NCI-H146 treated with DMSO at 0.1 percent for 48 hours (cell line): ENCODE results near the gene XRN2.
A peak's percentile ranks its signal among the peaks of the same experiment; 100 is the strongest.
"Not testable (repeated sequence)": the region's sequence is repeated elsewhere in the genome, so short reads cannot be mapped to it uniquely, and the experiment has no call there.

ENCODE experiments used
- DNase-seq: peaks from one replicate; lab custom pipeline; 2025; ENCODE audit not compliant: unreplicated experiment; lab: John Stamatoyannopoulos, UW

XRN2 gene

GRCh38 chr20:21344206-21344900 lies 41.2 kb downstream of the XRN2 start:
- no peak for DNase-seq

GRCh38 chr20:21344961-21345360 lies 41.8 kb downstream of the XRN2 start:
- DNase-seq = no peak

GRCh38 chr20:21352703-21353102 lies 49.6 kb downstream of the XRN2 start:
- DNase-seq = no peak

- DNase-seq = no peak
Observed at GRCh38 chr20:21353236-21353635, 50.1 kb downstream of the XRN2 start.

GRCh38 chr20:21355981-21356380 lies 52.9 kb downstream of the XRN2 start:
- no peak for DNase-seq

GRCh38 chr20:21356386-21356785 lies 53.3 kb downstream of the XRN2 start:
- no peak for DNase-seq

GRCh38 chr20:21357844-21358243 lies 54.7 kb downstream of the XRN2 start:
- no peak for DNase-seq

GRCh38 chr20:21358737-21359136 lies 55.6 kb downstream of the XRN2 start:
- DNase-seq = peak; percentile 16

GRCh38 chr20:21360705-21361104 lies 57.6 kb downstream of the XRN2 start:
- no peak for DNase-seq

- DNase-seq = no peak
Observed at GRCh38 chr20:21361266-21361665, 58.1 kb downstream of the XRN2 start.

- no peak for DNase-seq
Observed at GRCh38 chr20:21364413-21364812, 61.3 kb downstream of the XRN2 start.

- no peak for DNase-seq
Observed at GRCh38 chr20:21365771-21366170, 62.6 kb downstream of the XRN2 start.

- DNase-seq = not testable (repeated sequence)
Observed at GRCh38 chr20:21366273-21366672, 63.1 kb downstream of the XRN2 start.

- DNase-seq = no peak
Observed at GRCh38 chr20:21368791-21369190, 65.7 kb downstream of the XRN2 start.

- no peak for DNase-seq
Observed at GRCh38 chr20:21371193-21371592, 68.1 kb downstream of the XRN2 start.

- no peak for DNase-seq
Observed at GRCh38 chr20:21372016-21372415, 68.9 kb downstream of the XRN2 start.

- no peak for DNase-seq
Observed at GRCh38 chr20:21373436-21373835, 70.3 kb downstream of the XRN2 start.

GRCh38 chr20:21376626-21377025 lies 73.5 kb downstream of the XRN2 start:
- no peak for DNase-seq

GRCh38 chr20:21377701-21378100 lies 74.6 kb downstream of the XRN2 start:
- no peak for DNase-seq

GRCh38 chr20:21378259-21378658 lies 75.1 kb downstream of the XRN2 start:
- no peak for DNase-seq

- DNase-seq = no peak
Observed at GRCh38 chr20:21380711-21381110, 77.6 kb downstream of the XRN2 start.

GRCh38 chr20:21381619-21382018 lies 78.5 kb downstream of the XRN2 start:
- no peak for DNase-seq

GRCh38 chr20:21384308-21384892 lies 81.3 kb downstream of the XRN2 start:
- no peak for DNase-seq
